ENCODE measurements around the gene GTF2A1L. TPM values are rescaled to one million over a fixed set of nuclear protein-coding genes. Genes with fewer than 3 reads are reported as not detected.

Gene GTF2A1L
- total RNA-seq, 1 donor from 2014 or later: 0.26 TPM

DNA sequence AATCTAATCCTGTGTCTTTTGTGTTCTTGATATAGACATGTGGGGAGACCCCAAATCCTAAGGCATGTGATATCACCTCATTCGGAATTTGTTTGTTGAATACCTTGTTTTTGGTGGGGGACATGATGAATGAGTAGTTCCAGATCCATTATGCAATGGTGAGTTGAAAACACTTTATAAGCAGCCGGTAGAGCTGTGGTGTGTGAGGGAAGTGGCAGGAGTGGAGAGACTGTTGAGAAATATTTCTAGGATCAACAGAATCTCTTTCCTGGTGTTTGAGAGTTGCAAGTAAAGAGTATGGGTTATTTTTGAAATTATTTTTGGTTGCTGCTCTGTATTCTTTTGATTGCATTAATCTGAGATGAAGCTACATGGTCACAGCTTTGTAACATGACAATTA is 103.5 kb downstream of the GTF2A1L start:
- no peak for FAIRE-seq
- no peak overlapping the region for H3K4me3 ChIP-seq (ENCODE audit: low read depth, low read length)
- no peaks in the 10 kb centered on the region for H3K36me3 ChIP-seq (ENCODE audit: control insufficient read depth, insufficient read depth, low read length)

GRCh38 chr2:48722391-48722790 is 104.7 kb downstream of the GTF2A1L start:
- no peak for TF ChIP-seq CTCF (IDR thresholded peaks at IDR 0.05; ENCODE audit: insufficient read depth, low read length, severe bottlenecking)
- no peak overlapping the region for H3K4me3 ChIP-seq (ENCODE audit: low read depth, low read length)
- DNase-seq (ENCODE audit: low read depth) (no peak), FAIRE-seq (no peak)
- no peaks in the 10 kb centered on the region for H3K36me3 ChIP-seq (ENCODE audit: control insufficient read depth, insufficient read depth, low read length)
- H3K27me3 ChIP-seq (ENCODE audit: control insufficient read depth, insufficient read depth, low read length): no peaks in the 10 kb centered on the region

More for the DNA sequence above, 103.5 kb downstream of the GTF2A1L start:
- no peak for DNase-seq (ENCODE audit: low read depth)
- H3K27me3 ChIP-seq (ENCODE audit: control insufficient read depth, insufficient read depth, low read length): no peaks in the 10 kb centered on the region
- TF ChIP-seq CTCF (IDR thresholded peaks at IDR 0.05; ENCODE audit: insufficient read depth, low read length, severe bottlenecking): no peak

DNA sequence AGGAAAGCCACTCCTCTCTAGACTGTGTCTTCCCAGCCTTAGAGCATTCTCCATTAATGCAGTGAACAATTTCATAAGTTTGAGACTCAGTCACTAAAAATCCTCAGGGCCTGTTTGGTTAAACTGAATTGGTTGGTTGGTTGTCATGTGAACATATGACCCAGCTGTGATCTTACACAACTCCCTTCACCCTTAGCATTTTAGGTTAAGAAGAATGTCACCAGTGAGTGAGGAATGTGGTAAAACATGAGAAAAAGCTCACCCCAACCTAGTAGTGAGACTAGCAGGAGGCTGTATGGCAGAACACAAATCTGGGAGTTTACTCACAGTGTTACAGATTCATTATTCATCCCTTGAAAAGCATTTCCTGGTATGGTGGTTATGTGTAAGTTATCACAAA is 105.5 kb downstream of the GTF2A1L start:
- DNase-seq (ENCODE audit: low read depth) (peak; percentile 90), FAIRE-seq (peak; percentile 13)
- Histone ChIP-seq H3K27me3 (ENCODE audit: control insufficient read depth, insufficient read depth, low read length) (no peaks in the 10 kb centered on the region), H3K36me3 (ENCODE audit: control insufficient read depth, insufficient read depth, low read length) (no peaks in the 10 kb centered on the region), H3K4me3 (ENCODE audit: low read depth, low read length) (no peak overlapping the region)
- no peak for TF ChIP-seq CTCF (IDR thresholded peaks at IDR 0.05; ENCODE audit: insufficient read depth, low read length, severe bottlenecking)

DNA sequence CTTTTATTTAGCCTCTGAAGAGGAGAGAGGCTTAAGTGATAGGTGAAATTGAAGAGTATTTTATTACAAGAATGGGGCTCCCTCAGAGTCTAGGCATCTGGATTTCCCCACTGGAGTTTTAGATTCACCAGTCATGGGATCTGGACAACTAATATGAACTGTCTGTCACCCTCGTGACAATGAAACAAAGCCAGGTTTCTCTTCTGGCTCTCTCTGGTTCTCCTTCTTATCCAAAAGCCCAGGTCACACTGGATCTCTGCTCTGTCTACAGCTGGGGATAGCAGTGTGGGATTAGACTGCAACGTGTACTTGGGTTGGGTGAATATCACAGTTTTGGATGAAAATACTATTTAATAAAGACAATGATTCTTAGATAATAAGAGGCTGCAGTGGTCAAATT is 106.6 kb downstream of the GTF2A1L start:
- DNase-seq (ENCODE audit: low read depth) (no peak), FAIRE-seq (no peak)

DNA sequence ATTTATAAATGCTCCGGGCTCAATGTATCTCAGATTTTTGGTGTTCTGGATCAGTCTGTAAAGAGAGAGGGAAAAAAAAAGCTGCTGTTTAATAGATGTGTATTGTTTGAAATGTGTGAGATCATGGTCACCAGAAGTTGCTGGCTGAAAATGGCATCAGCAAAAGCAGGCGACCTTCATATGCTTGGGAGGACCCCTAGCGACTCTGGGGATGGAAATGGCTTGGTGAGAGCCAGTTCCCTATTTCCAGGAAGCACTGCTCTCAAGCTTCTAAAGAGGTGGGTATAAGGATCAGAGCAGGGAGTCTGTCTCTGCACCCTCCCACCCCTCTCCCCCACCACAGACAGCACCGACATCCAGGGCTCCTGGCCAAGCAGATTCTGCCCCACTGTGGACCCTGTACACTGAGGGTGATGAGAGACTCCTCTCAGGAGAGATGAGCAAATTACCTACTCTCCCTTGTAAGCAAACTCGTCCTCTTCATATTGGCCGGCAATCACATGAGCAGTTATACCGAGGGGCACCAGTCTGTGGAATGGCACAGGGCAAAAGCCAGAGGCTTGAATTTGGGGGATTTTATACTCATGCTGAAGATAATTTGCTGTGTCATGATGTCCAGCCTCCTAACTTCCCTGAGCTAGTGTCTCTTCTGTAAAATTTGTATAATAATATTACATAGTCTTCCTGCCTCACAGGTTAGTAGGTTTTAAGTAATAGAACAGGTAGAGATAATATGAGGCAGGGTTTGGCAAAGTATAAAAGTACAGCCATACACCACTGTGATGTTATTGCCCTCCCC is 108.2 kb downstream of the GTF2A1L start:
- DNase-seq (ENCODE audit: low read depth): no peak
- TF ChIP-seq CTCF (IDR thresholded peaks at IDR 0.05; ENCODE audit: insufficient read depth, low read length, severe bottlenecking): no peak
- Histone ChIP-seq H3K4me3 (ENCODE audit: low read depth, low read length) (no peak overlapping the region), H3K27me3 (ENCODE audit: control insufficient read depth, insufficient read depth, low read length) (no peaks in the 10 kb centered on the region), H3K36me3 (ENCODE audit: control insufficient read depth, insufficient read depth, low read length) (no peaks in the 10 kb centered on the region)
- no peak for FAIRE-seq

More for the DNA sequence above, 106.6 kb downstream of the GTF2A1L start:
- TF ChIP-seq CTCF (IDR thresholded peaks at IDR 0.05; ENCODE audit: insufficient read depth, low read length, severe bottlenecking): no peak
- no peaks in the 10 kb centered on the region for H3K36me3 ChIP-seq (ENCODE audit: control insufficient read depth, insufficient read depth, low read length)
- no peak overlapping the region for H3K4me3 ChIP-seq (ENCODE audit: low read depth, low read length)
- no peaks in the 10 kb centered on the region for H3K27me3 ChIP-seq (ENCODE audit: control insufficient read depth, insufficient read depth, low read length)

- H3K36me3 ChIP-seq (ENCODE audit: control insufficient read depth, insufficient read depth, low read length): no peaks in the 10 kb centered on the region
- no peak overlapping the region for H3K4me3 ChIP-seq (ENCODE audit: low read depth, low read length)
- no peaks in the 10 kb centered on the region for H3K27me3 ChIP-seq (ENCODE audit: control insufficient read depth, insufficient read depth, low read length)
- no peak for TF ChIP-seq CTCF (IDR thresholded peaks at IDR 0.05; ENCODE audit: insufficient read depth, low read length, severe bottlenecking)
- FAIRE-seq: no peak
- no peak for DNase-seq (ENCODE audit: low read depth)
Observed at GRCh38 chr2:48727560-48727959, 109.9 kb downstream of the GTF2A1L start.
